ENCODE data around the gene CHGA.

The CHGA gene, protein sequence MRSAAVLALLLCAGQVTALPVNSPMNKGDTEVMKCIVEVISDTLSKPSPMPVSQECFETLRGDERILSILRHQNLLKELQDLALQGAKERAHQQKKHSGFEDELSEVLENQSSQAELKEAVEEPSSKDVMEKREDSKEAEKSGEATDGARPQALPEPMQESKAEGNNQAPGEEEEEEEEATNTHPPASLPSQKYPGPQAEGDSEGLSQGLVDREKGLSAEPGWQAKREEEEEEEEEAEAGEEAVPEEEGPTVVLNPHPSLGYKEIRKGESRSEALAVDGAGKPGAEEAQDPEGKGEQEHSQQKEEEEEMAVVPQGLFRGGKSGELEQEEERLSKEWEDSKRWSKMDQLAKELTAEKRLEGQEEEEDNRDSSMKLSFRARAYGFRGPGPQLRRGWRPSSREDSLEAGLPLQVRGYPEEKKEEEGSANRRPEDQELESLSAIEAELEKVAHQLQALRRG

DNA sequence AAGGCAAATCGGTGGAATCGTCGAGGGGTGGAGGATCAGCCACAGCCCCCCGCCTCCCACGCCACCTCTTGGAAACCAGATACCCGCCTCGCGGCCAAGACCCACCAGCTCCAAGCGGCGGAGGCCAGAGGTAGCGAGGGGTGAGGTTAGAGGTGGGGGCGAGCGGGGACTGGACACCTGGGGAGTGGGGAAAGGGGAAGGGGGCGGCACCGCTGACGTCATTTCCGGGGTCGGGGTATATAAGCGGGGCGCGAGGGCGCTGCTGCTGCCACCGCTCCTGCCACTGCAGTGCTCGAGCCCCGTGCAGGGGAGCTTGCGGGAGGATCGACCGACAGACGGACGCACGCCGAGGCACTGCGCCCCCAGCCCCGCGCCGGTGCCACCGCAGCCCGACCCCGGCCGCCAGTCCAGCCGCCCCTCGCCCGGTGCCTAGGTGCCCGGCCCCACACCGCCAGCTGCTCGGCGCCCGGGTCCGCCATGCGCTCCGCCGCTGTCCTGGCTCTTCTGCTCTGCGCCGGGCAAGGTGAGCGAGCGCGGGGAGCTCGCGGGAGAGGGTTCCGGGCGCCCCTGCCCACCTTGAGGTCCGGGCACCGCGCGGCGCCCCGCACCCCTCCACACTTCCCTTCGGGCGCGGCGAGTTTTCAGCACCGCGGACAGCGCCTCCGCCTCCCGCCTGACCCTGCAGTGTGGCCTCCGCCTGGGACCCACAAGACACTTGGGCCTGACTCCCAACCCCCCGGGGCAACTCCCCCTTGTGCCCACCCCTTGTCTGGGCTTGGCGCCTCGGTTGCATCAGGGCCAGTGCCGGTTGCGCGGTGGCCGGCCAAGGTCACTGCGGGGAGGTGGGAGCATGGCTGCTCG, at the start of gene CHGA:
CHGA (plus strand) TSS at position 268 of the 861 bp plus-strand sequence; CDS start at position 478, 210 bp downstream.
- peak; percentile 23 for DNase-seq

DNA sequence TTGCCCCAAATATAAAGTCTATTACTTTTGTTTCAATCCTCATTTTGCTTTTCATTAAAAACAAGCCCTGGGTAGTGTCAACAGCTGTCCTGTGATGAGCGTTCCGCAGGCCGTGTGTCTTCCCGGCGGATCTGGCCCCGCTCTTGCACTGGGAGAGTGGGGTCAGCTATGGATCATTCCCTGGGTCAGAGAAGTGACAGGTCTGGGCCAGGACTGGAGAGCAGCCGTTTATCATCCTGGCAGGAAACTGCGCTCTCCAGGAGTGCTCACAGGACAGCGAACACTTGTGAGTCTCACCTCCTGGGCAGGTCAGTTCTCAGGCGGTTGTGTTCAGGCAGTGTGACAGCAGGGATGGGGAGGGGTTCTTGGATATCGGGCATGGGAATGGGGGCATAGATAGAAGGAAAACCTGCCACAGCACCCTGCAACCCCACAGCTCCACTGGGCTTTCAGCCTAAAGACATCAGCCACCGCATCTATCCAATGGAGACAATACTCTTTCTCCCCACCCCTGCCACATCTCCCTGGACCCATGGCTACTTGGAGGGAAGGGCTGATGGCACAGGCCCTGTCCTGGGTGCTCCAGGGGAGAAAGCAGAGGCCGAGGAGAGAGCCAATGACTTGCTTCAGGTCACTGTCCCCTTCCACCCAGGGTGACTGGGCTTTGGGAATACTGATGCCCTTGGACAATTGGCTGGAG, 47.8 kb upstream of the CHGA start:
- no peak for DNase-seq

DNA sequence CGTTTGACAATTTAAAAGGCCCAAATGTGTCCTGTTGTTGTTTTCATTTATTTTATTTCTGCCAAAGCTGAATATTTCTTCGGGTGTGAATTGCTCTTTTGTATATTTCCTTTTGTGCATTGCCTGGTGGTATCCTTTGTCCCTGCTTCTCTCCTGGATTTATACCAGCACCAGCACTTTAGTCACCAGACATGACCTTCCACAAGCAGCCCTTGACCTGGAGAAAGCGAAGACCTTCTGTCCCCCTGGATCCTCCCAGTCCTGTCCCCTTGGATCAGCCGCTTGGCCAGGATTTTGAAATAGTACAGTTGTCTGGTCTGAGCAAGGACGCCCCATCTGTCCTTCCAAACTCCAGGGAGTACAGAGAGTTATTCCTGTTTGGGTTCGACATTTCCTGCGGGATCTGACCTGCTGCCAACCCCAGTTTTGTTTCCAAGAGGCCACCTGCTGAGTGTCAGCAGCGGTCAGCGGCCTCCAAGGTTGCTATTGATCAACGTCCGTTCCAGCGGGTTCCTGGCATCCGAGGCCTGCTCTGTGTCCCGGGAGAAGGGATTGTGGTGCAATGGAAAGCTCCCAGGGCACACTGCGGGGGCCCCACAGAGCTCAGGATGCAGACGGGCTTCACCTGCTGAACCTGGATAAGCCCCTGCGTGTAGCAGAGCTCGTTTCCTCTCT, 45.1 kb upstream of the CHGA start:
- DNase-seq = no peak

DNA sequence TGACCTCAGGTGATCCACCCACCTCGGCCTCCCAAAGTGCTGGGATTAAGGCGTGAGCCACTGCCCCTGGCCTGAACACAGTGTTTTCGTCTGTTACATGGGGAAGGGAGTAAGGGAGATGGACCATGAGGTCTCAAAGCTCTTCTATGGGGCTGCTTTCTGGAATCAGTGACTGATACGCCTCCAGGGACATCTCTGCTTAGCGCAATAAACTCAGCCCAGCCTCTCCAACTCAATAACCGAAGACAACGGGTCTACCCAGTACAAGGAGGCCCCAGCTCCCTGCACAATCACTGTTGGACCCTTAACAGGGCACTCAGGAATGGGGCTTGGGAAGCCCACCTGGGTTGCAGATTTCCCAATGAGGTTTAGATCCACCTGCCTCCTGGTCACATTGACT, 42.6 kb upstream of the CHGA start:
- DNase-seq = no peak

DNA sequence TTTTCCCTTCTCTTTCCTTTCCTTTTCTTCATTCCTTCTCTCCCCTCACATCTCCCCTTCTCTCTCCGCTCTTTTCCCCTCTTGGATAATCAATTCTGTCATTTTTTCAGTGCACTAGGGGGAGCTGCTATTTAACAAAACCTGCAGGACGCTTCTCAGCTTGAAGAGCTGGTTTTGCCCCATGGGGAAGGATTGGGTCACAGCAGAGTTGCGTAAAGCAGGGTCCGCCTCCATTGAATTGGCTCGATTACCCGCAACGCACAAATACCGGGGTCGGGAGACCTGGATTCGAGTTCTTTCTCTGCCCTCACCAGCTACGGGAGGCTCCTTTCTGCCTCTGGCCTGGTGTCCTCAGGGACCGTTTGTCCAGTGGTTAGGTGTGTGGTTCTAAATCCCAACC, 42.1 kb upstream of the CHGA start:
- no peak for DNase-seq

DNA sequence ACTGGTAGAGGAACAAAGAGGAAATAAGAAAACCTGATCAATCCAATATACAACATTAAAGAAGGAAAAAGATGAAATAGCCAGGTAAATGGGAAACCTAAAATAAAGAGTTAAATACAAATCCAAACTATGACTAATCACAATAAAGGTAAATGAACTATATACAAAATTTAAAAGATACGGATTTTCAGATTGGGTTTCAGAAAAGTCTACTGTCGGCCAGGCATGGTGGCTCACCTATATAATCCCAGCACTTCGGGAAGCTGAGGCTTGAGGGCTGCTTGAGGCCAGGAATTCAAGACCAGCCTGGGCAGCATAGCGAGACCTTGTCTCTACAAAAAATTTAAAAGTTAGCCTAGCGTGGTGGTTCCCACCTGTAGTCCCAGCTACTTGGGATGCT, 39.9 kb upstream of the CHGA start:
- DNase-seq = no peak

DNA sequence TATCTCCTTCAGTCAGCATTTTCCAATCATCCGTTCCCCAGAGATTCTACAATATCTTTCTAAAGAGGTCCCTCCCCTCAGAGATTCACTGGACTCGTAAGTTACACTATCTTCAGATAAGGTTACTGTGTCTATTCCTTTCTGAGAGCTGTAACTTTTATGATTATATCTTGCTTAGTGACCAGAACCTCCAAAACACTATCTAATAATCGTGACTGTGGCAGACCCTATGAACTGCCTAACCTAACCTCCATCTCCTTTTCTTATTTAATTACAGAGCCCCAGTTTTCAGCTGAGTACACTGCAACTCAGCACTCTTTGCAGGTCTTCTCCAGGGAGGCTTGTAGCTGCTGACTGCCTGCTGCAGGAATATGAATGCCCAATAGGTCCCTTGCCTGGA, 38.5 kb upstream of the CHGA start:
- no peak for DNase-seq

DNA sequence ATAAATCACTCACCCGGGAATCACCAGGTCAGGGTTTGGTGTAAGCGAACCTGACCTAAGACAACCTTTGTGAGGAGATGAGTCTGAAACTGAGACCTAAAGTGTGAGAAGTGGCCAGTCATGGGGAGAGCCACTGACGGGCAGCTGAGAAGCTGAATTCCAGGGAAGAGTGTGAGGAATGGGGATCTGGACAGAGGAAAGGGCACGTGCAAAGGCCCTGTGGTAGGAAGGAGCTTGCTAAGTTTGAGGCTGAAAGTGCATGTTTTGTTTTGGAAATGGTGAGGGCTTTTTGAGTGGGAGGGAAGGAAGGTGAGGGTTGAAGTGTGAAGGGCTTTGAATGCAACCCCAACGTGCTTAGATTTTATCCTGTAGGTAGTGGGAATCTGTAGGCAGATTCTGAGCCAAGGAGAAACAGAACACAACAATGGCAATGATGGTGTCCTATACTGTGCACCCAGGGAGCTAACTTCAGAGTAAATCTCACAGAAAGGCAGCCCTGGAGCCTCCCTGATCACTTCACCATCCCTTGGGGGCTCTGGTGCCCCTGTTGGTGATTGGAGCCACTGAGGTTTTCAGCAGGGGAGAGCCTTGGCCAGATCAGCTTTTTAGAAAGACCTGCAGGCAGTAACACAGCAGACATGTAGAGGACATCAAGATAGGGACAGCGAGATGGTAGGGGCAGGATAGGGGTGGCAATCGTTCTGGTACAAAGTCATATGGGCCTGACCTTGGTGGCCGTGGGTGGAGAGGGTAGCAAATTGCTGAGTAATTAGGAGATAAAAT, 37.5 kb upstream of the CHGA start:
- no peak for DNase-seq

DNA sequence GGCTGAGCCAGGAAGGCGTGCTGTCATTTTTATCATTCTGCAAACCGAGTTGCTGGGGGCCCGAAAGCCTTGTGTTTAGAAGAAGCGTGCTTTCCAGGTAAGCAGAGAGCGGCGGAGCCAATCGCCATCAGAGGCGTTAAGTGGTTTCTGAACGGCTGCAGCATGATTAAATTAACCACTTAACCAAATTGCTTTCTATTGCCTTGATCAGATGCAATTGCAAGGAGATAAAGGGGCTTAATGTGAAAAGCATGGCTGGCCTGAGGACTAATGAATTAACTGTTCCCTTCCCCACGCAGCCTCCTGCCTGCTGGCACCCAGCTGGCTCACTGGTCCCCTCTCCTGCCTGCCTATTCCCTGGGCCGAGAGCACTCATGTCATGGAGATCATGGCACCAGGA, 36.6 kb upstream of the CHGA start:
- no peak for DNase-seq

DNA sequence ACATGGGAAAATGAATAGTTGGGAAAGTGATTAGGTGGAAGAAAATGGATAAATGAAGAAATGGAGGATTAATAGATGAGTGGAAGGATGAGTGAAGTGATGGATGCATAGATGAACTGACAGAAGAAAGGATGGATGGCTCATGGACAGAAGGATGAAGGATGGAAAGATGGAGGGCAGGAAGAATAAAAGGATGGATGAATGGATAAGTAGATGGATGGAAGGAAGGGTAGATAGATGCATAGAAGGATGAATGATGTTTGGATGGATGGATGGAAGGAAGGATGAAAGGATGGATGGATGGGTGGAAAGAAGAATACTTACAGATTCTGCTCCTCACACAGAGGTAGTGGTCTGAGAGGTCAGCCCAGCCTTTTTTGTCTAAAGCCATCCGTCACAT, 35.8 kb upstream of the CHGA start:
- DNase-seq = no peak

DNA sequence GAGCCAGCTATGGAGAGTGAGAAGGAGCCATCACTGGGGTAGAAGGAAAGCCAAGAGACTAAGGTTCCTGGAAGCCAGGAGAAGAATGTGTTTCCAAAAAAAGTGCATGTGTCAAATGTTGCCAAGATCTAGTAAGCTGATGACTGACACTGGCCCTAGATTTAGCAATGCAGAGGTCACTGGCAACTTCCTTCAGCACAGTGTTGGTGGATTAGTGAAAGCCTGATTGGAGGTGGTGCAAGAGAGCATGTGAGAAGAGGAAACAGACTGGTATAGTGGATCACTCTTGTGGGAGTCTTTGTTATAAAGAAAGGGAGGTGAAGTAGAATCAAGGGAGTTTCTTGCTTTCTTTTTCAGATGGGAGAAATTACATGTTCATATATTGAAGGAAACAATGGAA, 34.1 kb upstream of the CHGA start:
- DNase-seq = no peak

DNA sequence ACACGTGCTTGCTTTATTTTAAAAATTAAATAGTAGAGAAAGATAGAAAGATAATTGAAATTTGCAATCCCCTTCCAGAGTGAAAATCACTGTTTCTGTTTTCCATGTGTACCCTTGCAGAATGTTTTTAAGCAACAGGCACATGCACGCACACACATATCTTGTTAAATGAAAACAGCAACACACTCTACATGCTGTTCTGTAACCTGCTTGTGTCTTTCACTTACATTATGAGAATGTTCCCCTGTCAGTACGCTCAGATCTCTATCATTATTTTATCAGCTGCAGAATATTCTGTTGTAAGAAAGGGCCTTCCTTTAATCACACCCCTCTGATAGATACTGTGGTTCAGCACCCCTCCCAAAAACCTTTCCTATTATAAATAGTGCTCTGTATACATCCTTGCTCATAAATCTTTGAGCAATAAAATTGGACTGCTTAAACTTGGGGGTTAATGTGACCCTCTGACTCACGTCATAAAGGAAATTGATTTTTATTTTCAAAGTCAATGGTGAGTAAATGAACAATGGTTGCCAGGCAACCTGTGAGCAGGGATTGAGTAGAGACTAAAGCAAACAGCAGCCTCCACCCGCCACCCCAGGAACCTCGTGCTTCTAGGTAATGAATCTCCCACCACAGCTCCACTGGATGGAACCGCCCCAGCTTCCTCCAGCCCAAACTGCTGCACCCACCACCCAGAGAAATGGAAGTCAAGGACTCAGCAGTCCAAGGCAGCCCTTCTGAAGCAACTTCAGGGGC, 31.9 kb upstream of the CHGA start:
- no peak for DNase-seq

DNA sequence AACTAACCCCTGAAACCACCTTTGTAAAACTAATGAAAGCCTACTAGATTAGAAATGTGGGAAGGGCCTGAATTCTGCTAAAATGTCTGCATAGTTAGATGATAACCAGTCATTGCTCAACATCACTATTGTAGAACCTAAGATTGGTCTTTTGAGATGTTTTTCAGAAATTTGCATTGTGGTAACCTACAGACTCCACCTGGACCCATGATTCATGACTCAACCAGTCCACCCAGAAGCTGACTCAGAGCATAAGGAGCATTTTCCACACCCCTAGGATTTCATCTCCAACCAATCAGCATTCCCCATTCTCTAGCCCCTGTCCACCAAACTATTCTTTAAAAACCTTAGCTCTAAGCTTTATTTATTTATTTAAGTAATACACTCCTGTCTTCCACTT, 30.4 kb upstream of the CHGA start:
- no peak for DNase-seq

DNA sequence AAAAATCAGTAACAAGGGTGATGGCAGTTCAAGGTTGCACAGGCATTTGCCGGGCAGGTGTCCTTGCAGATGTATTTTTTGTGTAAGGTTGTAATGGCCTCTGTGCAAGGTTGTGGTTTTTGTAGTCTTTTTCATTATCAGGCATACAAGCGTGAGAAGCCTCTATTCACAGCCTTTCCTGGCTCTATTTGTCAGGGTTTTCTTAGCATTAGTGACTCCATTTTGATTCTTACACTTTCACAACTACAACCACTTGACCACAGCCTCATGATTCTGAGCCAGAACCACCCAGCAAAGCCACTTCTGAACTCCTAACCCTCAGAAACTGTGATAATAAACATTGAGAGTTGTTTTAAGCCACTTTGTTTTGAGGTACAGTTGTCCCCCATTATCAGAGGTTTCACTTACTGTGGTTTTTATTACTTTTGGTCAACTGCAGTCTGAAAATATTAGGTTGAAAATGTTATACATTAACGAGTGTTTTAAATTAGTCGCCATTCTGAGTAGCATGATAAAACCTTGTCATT, 27.5 kb upstream of the CHGA start:
- DNase-seq = no peak

DNA sequence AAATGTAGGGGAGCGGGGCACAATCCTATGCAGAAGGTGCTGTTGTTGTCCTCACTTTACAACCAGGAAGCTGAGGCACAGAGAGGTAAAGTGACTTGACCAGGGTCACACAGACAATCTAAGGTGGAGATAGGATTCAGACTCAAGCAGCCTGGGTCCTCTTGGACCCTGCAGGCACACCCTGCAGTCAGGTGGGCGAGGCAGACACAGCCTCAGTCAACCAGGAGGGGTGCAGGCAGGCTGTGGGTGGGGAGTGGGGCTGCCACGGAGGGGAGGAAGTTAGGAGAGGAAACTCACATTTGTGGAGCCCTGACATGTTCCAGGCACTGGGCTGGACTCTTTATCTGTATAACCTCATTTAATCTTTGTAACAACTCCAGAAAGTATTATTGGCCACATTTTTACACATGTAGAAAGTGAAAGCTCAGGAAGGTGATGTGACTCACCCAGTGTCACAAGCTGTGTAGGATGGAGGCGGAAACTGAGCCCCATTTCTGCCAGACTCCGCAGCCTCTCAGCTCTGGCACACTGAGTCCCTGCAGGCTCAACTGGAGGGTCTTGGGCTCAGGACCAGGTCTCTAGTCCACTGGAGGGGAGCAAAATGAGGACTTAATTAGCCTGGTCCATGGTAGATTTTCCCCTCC, 24.9 kb upstream of the CHGA start:
- peak; percentile 19 for DNase-seq

DNA sequence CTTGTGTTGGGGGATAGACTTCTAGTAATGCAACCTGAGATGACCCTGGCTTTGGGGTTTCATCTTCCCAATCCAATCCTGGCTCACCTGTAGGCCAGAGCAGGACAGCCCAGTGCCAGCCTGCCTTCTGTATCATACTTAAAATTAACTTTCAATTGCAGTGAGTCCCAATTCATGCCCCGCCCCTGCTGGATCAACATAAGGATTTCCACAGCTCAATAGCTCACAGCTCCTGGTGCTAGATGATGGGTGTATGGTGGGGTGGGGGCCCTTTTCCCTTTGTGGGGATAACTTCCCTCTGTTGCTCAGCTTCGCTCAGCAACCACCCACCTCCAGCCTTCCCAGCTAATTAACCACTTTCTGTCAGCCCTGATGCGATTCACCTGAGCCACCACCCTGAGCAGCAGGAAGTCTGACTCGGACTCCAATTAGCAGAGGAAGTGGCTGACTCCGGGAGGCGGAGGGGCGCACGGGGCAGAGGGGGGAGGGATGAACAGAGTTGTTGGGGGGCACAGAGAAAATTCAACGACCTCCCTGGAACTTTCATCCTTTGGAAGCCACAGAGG, 24.3 kb upstream of the CHGA start:
- DNase-seq = no peak

DNA sequence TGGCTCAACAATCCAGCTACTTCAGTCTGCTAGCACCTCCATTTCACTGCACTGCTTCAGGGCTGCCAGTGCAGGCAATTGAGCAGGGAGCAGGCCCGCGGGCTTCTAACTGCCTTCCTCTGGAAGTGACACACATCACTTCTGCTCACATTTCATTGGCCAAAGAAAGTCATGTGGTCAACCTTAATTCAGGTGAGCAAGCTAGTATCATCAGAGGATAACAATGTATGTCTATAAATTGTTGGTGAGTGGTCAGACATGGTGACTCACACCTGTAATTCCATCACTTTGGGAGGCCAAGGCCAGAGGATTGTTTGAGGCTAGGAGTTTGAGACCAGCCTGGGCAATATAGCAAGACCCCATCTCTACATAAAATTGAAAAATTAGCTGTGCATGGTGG, 22.3 kb upstream of the CHGA start:
- DNase-seq = no peak

DNA sequence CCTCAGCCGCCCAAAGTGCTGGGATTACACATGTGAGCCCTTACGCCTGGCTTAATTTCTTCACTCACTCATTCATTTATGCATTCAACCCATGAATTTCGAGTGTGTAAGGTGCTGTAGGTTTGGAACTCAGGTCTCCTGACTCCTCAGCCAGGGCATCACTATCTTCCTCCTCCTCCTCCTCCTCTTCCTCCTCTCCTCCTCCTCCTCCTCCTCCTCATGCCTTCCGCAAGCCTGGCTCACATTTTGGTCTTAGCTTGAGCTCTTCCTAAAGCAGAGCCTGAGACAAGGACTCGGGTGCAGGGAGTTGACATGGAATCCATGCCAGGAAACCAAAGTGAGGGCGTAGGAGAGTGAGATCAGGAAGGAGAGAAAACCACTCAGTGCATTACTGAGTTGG, 20.8 kb upstream of the CHGA start:
- no peak for DNase-seq

DNA sequence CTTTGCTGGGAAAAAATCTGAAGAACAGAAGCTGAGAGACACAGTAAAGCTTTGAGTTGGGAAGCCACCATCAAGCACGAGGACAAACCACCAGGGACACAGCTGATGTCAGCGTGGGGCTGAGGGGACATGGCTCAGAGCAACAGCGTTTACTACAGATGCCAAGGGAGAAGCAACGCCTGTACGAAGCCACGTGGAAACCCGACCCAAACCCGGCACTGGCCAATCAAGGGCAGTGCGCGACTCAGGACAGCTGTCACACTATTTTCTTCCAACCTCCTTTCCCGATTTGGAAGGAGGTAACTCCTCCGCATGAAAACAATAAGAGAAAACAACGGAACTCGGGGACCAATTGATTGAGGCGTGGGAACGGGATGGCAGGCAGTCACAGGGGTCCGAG, 20.2 kb upstream of the CHGA start:
- no peak for DNase-seq

DNA sequence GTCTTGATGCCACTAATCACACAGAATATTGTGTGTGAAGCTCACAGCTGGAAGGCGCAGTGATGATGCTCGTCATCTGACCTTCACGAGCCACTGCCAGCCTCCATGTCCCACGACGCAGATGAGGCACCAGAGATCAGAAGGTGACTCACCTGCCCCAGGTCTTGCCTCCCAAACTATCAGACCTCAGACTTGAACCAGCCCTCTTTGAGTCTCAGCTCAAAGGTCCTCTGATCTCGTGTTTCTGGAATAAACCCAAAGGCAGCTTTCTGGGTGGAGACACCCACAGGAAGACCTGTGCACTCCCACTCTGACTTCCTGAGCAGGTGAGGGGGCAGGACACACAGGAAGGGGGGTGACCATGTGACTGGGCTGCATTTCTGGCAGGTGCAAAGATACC, 19.6 kb upstream of the CHGA start:
- DNase-seq = peak; percentile 4
